Testis (tissue), 2 donors: Measurements from ENCODE around the gene KRT7.

ENCODE experiments used
- CTCF ChIP-seq, 3 experiments: fragments of 450-650 bp in 2 of 3; fragments of 200-600 bp in 1 of 3; sonication (generic) in 1 of 3; IDR thresholded peaks; one replicate each; pipeline ENCODE4 v1.5.1; 2016 to 2019; ENCODE audit warnings: antibody characterized with exemption in 3 of 3, mild to moderate bottlenecking in 2 of 3, moderate library complexity in 1 of 3
- POLR2A ChIP-seq: fragments of 450-650 bp; IDR thresholded peaks from one replicate; pipeline ENCODE4 v1.6.1; 2017; ENCODE audit warnings: antibody characterized with exemption, mild to moderate bottlenecking, moderate library complexity

- TF ChIP-seq CTCF (IDR thresholded peaks at IDR 0.05) = no peak
- TF ChIP-seq POLR2A = no peak
Observed at GRCh38 chr12:52253391-52254179, 20.5 kb downstream of the KRT7 start.
